Endothelial cell of umbilical vein (primary cell): ENCODE measurements around the gene SPOP. TPM values are rescaled to one million over a fixed set of nuclear protein-coding genes. Genes with fewer than 3 reads are reported as not detected.
A peak's percentile ranks its signal among the peaks of the same experiment; 100 is the strongest.

Source experiments
- BruUV-seq: library from RNA; stranded (reverse); fragments of 400-500 nt; replicated peaks from 2 replicates; lab custom pipeline; 2021; lab: Mats Ljungman, UMichigan
- CTCF ChIA-PET: fragments of 300-600, 350-600 bp; sonication (Branson Sonifier 250); formaldehyde crosslinking; loops from one replicate; lab custom pipeline; 2021; ENCODE audit warnings: antibody characterized with exemption, inconsistent platforms; lab: Charles Lee
- POLR2A ChIA-PET: fragments of 300-600, 350-600 bp; sonication (Branson Sonifier 250); formaldehyde crosslinking; loops from one replicate; lab custom pipeline; 2021; ENCODE audit warnings: antibody characterized with exemption, inconsistent platforms; lab: Charles Lee
- DNase-seq: peaks from one replicate; pipeline ENCODE4 v3.0.0-alpha.2; 2011; ENCODE audit warnings: low read depth, low spot score
- FAIRE-seq: peaks from 2 replicates; lab custom pipeline; 2011; peaks lifted over from hg19 to GRCh38; lab: Jason Lieb, UNC
- H2AFZ ChIP-seq: 2 replicates; pipeline ENCODE4 v1.6.0; 2012; ENCODE audit warnings: low read depth, low read length, control low read depth, inconsistent platforms
- H3K27ac ChIP-seq: 2 replicates; pipeline ENCODE4 v1.5.1; 2011; ENCODE audit warnings: low read depth, mild to moderate bottlenecking, control low read depth, low read length, moderate library complexity; ENCODE audit not compliant: insufficient read depth
- H3K27me3 ChIP-seq, 2 experiments: 2 replicates each; pipeline versions ENCODE4 v1.6.0 to v1.6.1; 2011; ENCODE audit warnings: low read length in 2 of 2, mixed read lengths in 1 of 2; ENCODE audit not compliant: control insufficient read depth in 2 of 2, insufficient read depth in 2 of 2
- H3K36me3 ChIP-seq, 2 experiments: 2 replicates in 1 of 2; 3 replicates in 1 of 2; pipeline ENCODE4 v1.5.1; 2011; ENCODE audit warnings: low read length in 2 of 2, mild to moderate bottlenecking in 1 of 2, moderate library complexity in 1 of 2; ENCODE audit not compliant: control insufficient read depth in 2 of 2, insufficient read depth in 2 of 2; ENCODE audit errors: extremely low read depth in 1 of 2
- H3K4me1 ChIP-seq: 3 replicates; pipeline ENCODE4 v1.5.1; 2011; ENCODE audit warnings: mild to moderate bottlenecking, low read length; ENCODE audit not compliant: control insufficient read depth, insufficient read depth; ENCODE audit errors: extremely low read depth
- H3K4me2 ChIP-seq: 2 replicates; pipeline ENCODE4 v1.6.1; 2011; ENCODE audit warnings: low read length, control low read depth, mixed read lengths; ENCODE audit not compliant: insufficient read depth
- H3K4me3 ChIP-seq, 3 experiments: fragments of 200-600 bp in 1 of 3; sonication (generic), shearing (Covaris generic) in 1 of 3; replicated peaks in 1 of 3; 2 replicates each; pipeline ENCODE4 v1.5.1; 2011 to 2016; ENCODE audit warnings: control low read depth in 3 of 3, low read length in 3 of 3, mild to moderate bottlenecking in 2 of 3, inconsistent platforms in 1 of 3, low read depth in 1 of 3, moderate library complexity in 1 of 3; ENCODE audit not compliant: insufficient read depth in 1 of 3
- H3K79me2 ChIP-seq: 2 replicates; pipeline ENCODE4 v1.6.0; 2012; ENCODE audit warnings: low read length, inconsistent platforms; ENCODE audit not compliant: control insufficient read depth, insufficient read depth
- H3K9ac ChIP-seq: replicated peaks from 2 replicates; pipeline ENCODE3; 2011; ENCODE audit warnings: low read length, control low read depth; ENCODE audit not compliant: insufficient read depth; ENCODE audit errors: extremely low read depth
- H3K9me1 ChIP-seq: replicated peaks from 3 replicates; pipeline ENCODE4 v1.6.0; 2011; ENCODE audit warnings: mild to moderate bottlenecking, low read length; ENCODE audit not compliant: control insufficient read depth, insufficient read depth; ENCODE audit errors: extremely low read depth
- H3K9me3 ChIP-seq: replicated peaks from 2 replicates; pipeline ENCODE4 v1.5.1; 2012; ENCODE audit warnings: low read length, inconsistent platforms; ENCODE audit not compliant: control insufficient read depth, insufficient read depth
- H4K20me1 ChIP-seq: replicated peaks from 2 replicates; pipeline ENCODE3; 2011; ENCODE audit warnings: mild to moderate bottlenecking, low read length; ENCODE audit not compliant: control insufficient read depth, insufficient read depth; ENCODE audit errors: extremely low read depth
- CTCF ChIP-seq, 2 donors: IDR thresholded peaks; 1 replicate in 1 of 2; 2 replicates in 1 of 2; pipeline ENCODE4 v1.5.1; 2011; ENCODE audit warnings: low read length in 2 of 2, mild to moderate bottlenecking in 2 of 2, moderate library complexity in 2 of 2, control low read depth in 1 of 2, inconsistent platforms in 1 of 2, low read depth in 1 of 2; ENCODE audit not compliant: insufficient read depth in 1 of 2; ENCODE audit errors: extremely low read depth in 1 of 2
- EZH2 ChIP-seq: IDR thresholded peaks from 2 replicates; pipeline ENCODE4 v1.6.1; 2012; ENCODE audit warnings: borderline replicate concordance, low read depth, mild to moderate bottlenecking, moderate library complexity, low read length, inconsistent platforms; ENCODE audit not compliant: severe bottlenecking
- FOS ChIP-seq: IDR thresholded peaks from 2 replicates; pipeline ENCODE4 v1.6.1; 2011; ENCODE audit warnings: mild to moderate bottlenecking, low read length, moderate library complexity, borderline replicate concordance; ENCODE audit not compliant: insufficient read depth
- GATA2 ChIP-seq: IDR thresholded peaks from 2 replicates; pipeline ENCODE4 v1.7.0; 2011; ENCODE audit warnings: low read depth, mild to moderate bottlenecking, moderate library complexity, mixed read lengths, low read length; ENCODE audit not compliant: insufficient read length, insufficient read depth
- JUN ChIP-seq: IDR thresholded peaks from 2 replicates; pipeline ENCODE4 v1.6.1; 2011; ENCODE audit warnings: borderline replicate concordance, low read depth; ENCODE audit not compliant: insufficient read length, insufficient read depth
- MAX ChIP-seq: IDR thresholded peaks from 2 replicates; pipeline ENCODE4 v1.6.1; 2011; ENCODE audit not compliant: insufficient read depth, insufficient read length
- MYC ChIP-seq: IDR thresholded peaks from one replicate; pipeline ENCODE4 v1.6.1; 2011; ENCODE audit warnings: mild to moderate bottlenecking, low read depth, low read length
- POLR2A ChIP-seq: IDR thresholded peaks from 2 replicates; pipeline ENCODE4 v1.6.1; 2012; ENCODE audit warnings: low read depth, mild to moderate bottlenecking, control low read depth, low read length
- POLR2AphosphoS5 ChIP-seq: IDR thresholded peaks from 2 replicates; pipeline ENCODE4 v1.6.1; 2012; ENCODE audit warnings: low read depth, mild to moderate bottlenecking, control low read depth, low read length, moderate library complexity; ENCODE audit not compliant: insufficient read depth
- dilution Hi-C: fragments of 300-500 bp; cut with MboI; formaldehyde crosslinking; loops from one replicate; pipeline ENCODE4 v1.15.0; 2019; ENCODE audit warnings: low sequenced_read_pairs; ENCODE audit not compliant: extremely low pct_ligation_motif_present
- intact Hi-C: fragments of 100-400 bp; cut with micrococcal nuclease; formaldehyde crosslinking; loops from one replicate; pipeline ENCODE4 v1.10.0; 2022
- polyA plus RNA-seq, 4 experiments: library from polyadenylated mRNA; depleted of rRNA in 3 of 4; stranded (reverse) in 3 of 4; unstranded in 1 of 4; fragments of >200 nt; gene quantifications; 2 replicates each; pipeline versions ENCODE4 v1.2.1 to v1.2.3, GENCODE V29; 2011 to 2012; ENCODE audit warnings: missing spikeins in 1 of 4
- total RNA-seq: library from RNA; stranded (reverse); gene quantifications from 2 replicates; pipeline ENCODE4 v1.2.3, GENCODE V29; 2021

The SPOP gene
- total and polyA plus RNA-seq, 2 donors (not counting 3 experiments of a cell fraction or from before 2014, with no cell fraction given) = 46.9 to 61.0 TPM

GRCh38 chr17:49621946-49622529 is 55.9 kb downstream of the SPOP start:
- H2AFZ ChIP-seq = no peak overlapping the region
- H4K20me1 ChIP-seq = no peaks in the 10 kb centered on the region
- no peak overlapping the region for H3K9ac ChIP-seq
- peak; percentile 65 for DNase-seq
- peak overlapping the region in 1 of 3 experiments; percentile 28 for H3K4me3 ChIP-seq
- FAIRE-seq = peak; percentile 79
- no peaks in the 10 kb centered on the region for H3K9me3 ChIP-seq
- no TSS peak for BruUV-seq
- no peaks in the 10 kb centered on the region for H3K9me1 ChIP-seq
- H3K4me1 ChIP-seq = peaks cover 20% of the 10 kb centered on the region
- intact Hi-C loops (loop anchor here (2.0 to 5.0 kb wide), 2 partner anchors 55 to 67 kb away; partner anchors contain the start of gene SPOP), dilution Hi-C loops (no loop called here)
- ChIA-PET CTCF (interaction anchor here (1.4 kb wide), 1 partner anchor 10 kb away, joined by 3 read pairs; no protein-coding TSS in a partner anchor), POLR2A (no interaction called here)
- peak overlapping the region; percentile 73 for H3K4me2 ChIP-seq
- H3K27me3 ChIP-seq = no peaks in the 10 kb centered on the region
- peaks cover 8% of the 10 kb centered on the region for H3K79me2 ChIP-seq
- peak overlapping the region; percentile 12 for H3K27ac ChIP-seq
- TF ChIP-seq MYC (no peak), GATA2 (peak; percentile 77), POLR2A (peak; percentile 18), MAX (no peak), EZH2 (no peak), CTCF (IDR thresholded peaks at IDR 0.05; ENCODE audit: extremely low read depth in 1 of 2, insufficient read depth in 1 of 2, low read depth in 1 of 2, low read length in 2 of 2) (no peak), POLR2AphosphoS5 (peak; percentile 41), JUN (peak; percentile 29), FOS (no peak)
- H3K36me3 ChIP-seq = peaks cover 5 to 20% of the 10 kb centered on the region in 2 experiments
